ENCODE results near the gene DNAH17. TPM values are rescaled to one million over a fixed set of nuclear protein-coding genes. Genes with fewer than 3 reads are reported as not detected.

Gene DNAH17
- total RNA-seq, 1 donor from 2014 or later: not detected

- no peak overlapping the region for H3K4me2 ChIP-seq
- Mint-ChIP-seq H3K9me3 (peaks cover 3% of the 10 kb centered on the region), H3K27ac (peak overlapping the region; percentile 77), H3K27me3 (ENCODE audit: insufficient read depth, low read depth) (peaks cover 3% of the 10 kb centered on the region), H3K4me1 (peaks cover 9% of the 10 kb centered on the region), H3K36me3 (no peaks in the 10 kb centered on the region), H3K4me3 (no peak overlapping the region)
- no peaks in the 10 kb centered on the region for H3K79me2 ChIP-seq (ENCODE audit: low read depth)
- no peak overlapping the region for H2AFZ ChIP-seq (replicated peaks)
- no peaks in the 10 kb centered on the region for H4K20me1 ChIP-seq (ENCODE audit: low read depth)
- peak; percentile 46 for DNase-seq (ENCODE audit: low spot score)
- H3K4me1 ChIP-seq: no peaks in the 10 kb centered on the region
- no peak overlapping the region for H3K9ac ChIP-seq
- H3K27me3 ChIP-seq: no peaks in the 10 kb centered on the region
- no peak for TF ChIP-seq EZH2phosphoT487 (IDR thresholded peaks at IDR 0.05)
- TF ChIP-seq CTCF (IDR thresholded peaks at IDR 0.05): no peak
- TF ChIP-seq EZH2 (IDR thresholded peaks at IDR 0.05): no peak
- H3K27ac ChIP-seq: no peak overlapping the region
- no peaks in the 10 kb centered on the region for H3K9me3 ChIP-seq (ENCODE audit: low read depth)
- no peaks in the 10 kb centered on the region for H3K36me3 ChIP-seq
- H3K4me3 ChIP-seq: no peak overlapping the region
- no peaks in the 10 kb centered on the region for H3F3A ChIP-seq (ENCODE audit: low read depth)
Measured at GRCh38 chr17:78528541-78528940, 48.7 kb downstream of the DNAH17 start.

GRCh38 chr17:78527345-78527744 lies 49.9 kb downstream of the DNAH17 start:
- H3K4me2 ChIP-seq: no peak overlapping the region
- H2AFZ ChIP-seq (replicated peaks): no peak overlapping the region
- no peak overlapping the region for H3K9ac ChIP-seq
- no peaks in the 10 kb centered on the region for H3K27me3 ChIP-seq
- H3K4me3 ChIP-seq: no peak overlapping the region
- no peak overlapping the region for H3K27ac Mint-ChIP-seq
- H3K79me2 ChIP-seq (ENCODE audit: low read depth): no peaks in the 10 kb centered on the region
- no peaks in the 10 kb centered on the region for H3K9me3 Mint-ChIP-seq
- no peaks in the 10 kb centered on the region for H4K20me1 ChIP-seq (ENCODE audit: low read depth)
- H3K36me3 ChIP-seq: no peaks in the 10 kb centered on the region
- no peaks in the 10 kb centered on the region for H3K9me3 ChIP-seq (ENCODE audit: low read depth)
- TF ChIP-seq EZH2phosphoT487 (IDR thresholded peaks at IDR 0.05) (no peak), CTCF (IDR thresholded peaks at IDR 0.05) (no peak), EZH2 (IDR thresholded peaks at IDR 0.05) (no peak)
- H3F3A ChIP-seq (ENCODE audit: low read depth): no peaks in the 10 kb centered on the region
- H3K27me3 Mint-ChIP-seq (ENCODE audit: insufficient read depth, low read depth): peaks cover 3% of the 10 kb centered on the region
- H3K4me1 ChIP-seq: no peaks in the 10 kb centered on the region
- no peak overlapping the region for H3K4me3 Mint-ChIP-seq
- DNase-seq (ENCODE audit: low spot score): no peak
- H3K36me3 Mint-ChIP-seq: no peaks in the 10 kb centered on the region
- no peak overlapping the region for H3K27ac ChIP-seq
- H3K4me1 Mint-ChIP-seq: peaks cover 9% of the 10 kb centered on the region

GRCh38 chr17:78526231-78527025 lies 50.8 kb downstream of the DNAH17 start:
- H3K27ac ChIP-seq: no peak overlapping the region
- H3K4me3 ChIP-seq: no peak overlapping the region
- no peaks in the 10 kb centered on the region for H3K4me1 ChIP-seq
- no peak overlapping the region for H2AFZ ChIP-seq (replicated peaks)
- H3F3A ChIP-seq (ENCODE audit: low read depth): no peaks in the 10 kb centered on the region
- no peaks in the 10 kb centered on the region for H3K36me3 ChIP-seq
- peak; percentile 39 for DNase-seq (ENCODE audit: low spot score)
- no peaks in the 10 kb centered on the region for H3K79me2 ChIP-seq (ENCODE audit: low read depth)
- no peaks in the 10 kb centered on the region for H3K9me3 ChIP-seq (ENCODE audit: low read depth)
- H3K27me3 Mint-ChIP-seq (ENCODE audit: insufficient read depth, low read depth): peaks cover 2% of the 10 kb centered on the region
- TF ChIP-seq CTCF (IDR thresholded peaks at IDR 0.05): no peak
- no peak for TF ChIP-seq EZH2 (IDR thresholded peaks at IDR 0.05)
- TF ChIP-seq EZH2phosphoT487 (IDR thresholded peaks at IDR 0.05): no peak
- no peaks in the 10 kb centered on the region for H3K36me3 Mint-ChIP-seq
- peaks cover 9% of the 10 kb centered on the region for H3K4me1 Mint-ChIP-seq
- no peak overlapping the region for H3K4me2 ChIP-seq
- no peak overlapping the region for H3K27ac Mint-ChIP-seq
- no peaks in the 10 kb centered on the region for H4K20me1 ChIP-seq (ENCODE audit: low read depth)
- no peak overlapping the region for H3K9ac ChIP-seq
- H3K27me3 ChIP-seq: no peaks in the 10 kb centered on the region
- H3K9me3 Mint-ChIP-seq: no peaks in the 10 kb centered on the region
- H3K4me3 Mint-ChIP-seq: no peak overlapping the region
